Uterus (tissue), 2 donors: ENCODE data around the gene MXRA8.

Experiments
- POLR2A ChIP-seq, 2 donors: fragments of 450-650 bp; IDR thresholded peaks; one replicate each; pipeline ENCODE4 v1.6.1; 2016; ENCODE audit warnings: antibody characterized with exemption in 2 of 2, mild to moderate bottlenecking in 1 of 2, moderate library complexity in 1 of 2
- TF ChIP-seq, protein P1 (sequence below), 4 experiments: fragments of 200-600 bp in 2 of 4; fragments of 450-650 bp in 2 of 4; sonication (generic) in 2 of 4; IDR thresholded peaks; one replicate each; pipeline ENCODE4 v1.5.1; 2016 to 2019; ENCODE audit warnings: antibody characterized with exemption in 4 of 4, mild to moderate bottlenecking in 2 of 4, moderate library complexity in 1 of 4

DNA sequence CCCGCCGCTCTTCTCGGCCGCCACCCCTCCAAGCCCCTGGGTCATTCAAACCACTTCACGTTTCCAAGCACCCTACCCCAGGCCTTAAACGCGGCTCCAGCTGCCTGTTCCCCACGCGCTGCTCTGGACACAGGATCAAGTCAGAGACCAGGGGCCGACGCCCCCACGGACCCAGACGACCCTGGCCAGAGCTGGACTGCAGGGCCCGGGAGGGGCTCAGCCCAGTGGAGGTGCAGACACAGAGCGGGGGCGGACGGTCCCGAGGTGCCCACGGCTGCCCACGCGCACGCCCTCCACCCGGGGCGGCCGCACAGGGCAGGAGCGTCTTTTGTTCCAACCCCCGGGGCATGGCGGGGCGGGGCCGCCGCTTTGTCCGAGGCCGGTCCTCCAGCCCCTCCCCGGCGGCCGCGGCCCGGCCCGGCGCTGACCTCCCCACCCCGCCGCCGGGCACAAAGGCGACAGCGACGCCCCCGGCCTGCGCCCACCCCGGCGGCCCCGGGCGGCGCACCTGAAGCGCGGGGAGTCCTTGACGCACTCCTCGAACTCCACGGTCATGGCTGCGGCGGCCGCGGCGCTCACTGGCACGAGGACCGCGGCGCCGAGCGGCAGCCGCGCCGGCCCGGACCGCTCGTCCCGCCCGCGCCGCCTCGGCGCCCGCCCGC is 51.0 kb downstream of the MXRA8 start:
- TF ChIP-seq POLR2A (IDR thresholded peaks at IDR 0.05) = peak in 1 of 2 donors; percentile 40
- TF ChIP-seq, protein P1, sequence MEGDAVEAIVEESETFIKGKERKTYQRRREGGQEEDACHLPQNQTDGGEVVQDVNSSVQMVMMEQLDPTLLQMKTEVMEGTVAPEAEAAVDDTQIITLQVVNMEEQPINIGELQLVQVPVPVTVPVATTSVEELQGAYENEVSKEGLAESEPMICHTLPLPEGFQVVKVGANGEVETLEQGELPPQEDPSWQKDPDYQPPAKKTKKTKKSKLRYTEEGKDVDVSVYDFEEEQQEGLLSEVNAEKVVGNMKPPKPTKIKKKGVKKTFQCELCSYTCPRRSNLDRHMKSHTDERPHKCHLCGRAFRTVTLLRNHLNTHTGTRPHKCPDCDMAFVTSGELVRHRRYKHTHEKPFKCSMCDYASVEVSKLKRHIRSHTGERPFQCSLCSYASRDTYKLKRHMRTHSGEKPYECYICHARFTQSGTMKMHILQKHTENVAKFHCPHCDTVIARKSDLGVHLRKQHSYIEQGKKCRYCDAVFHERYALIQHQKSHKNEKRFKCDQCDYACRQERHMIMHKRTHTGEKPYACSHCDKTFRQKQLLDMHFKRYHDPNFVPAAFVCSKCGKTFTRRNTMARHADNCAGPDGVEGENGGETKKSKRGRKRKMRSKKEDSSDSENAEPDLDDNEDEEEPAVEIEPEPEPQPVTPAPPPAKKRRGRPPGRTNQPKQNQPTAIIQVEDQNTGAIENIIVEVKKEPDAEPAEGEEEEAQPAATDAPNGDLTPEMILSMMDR (IDR thresholded peaks at IDR 0.05) = no peak
